Limb (tissue), 2 donors: Measurements from ENCODE around the gene TMEM94.
"Not testable (repeated sequence)": the region's sequence is repeated elsewhere in the genome, so short reads cannot be mapped to it uniquely, and the experiment has no call there.

ENCODE experiments used
- DNase-seq, 2 donors: peaks; one replicate each; pipeline ENCODE4 v3.0.0-alpha.2; 2016; ENCODE audit errors: extremely low spot score in 2 of 2

The TMEM94 gene

DNA sequence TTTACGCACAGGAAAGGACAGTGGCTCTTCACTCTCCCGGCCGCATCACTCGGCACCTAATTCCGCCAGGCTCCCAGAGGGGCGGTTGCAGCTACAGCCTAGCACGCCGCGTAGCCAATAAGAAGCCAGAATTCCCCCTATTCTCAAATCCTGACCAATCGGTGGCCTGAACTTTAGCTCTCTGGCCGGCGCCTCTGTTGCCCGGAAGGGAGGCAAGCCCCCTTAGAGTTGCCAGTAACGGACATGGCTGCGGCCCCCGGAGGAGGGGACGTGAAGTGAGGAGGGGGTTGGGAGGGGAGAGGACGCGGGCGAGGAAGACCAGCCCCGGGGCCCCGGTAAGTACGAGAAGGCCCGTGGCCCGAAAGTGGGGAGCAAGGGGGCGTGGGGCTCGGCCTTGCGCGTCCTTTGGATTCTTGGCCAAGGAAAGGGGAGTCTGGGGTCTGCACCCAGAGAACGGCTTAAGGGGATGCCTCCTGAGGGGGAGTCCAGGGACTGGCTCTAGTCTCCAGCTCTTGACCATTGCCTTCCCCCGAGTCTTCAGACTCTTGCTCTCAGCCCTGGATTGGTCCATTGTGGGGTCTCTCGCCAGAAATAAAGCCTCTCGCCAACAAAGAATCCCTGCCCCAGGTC is at the start of gene TMEM94:
TSS of gene TMEM94 (plus strand) at position 219 of the 630 bp plus-strand sequence. CDS start 15,271 bp downstream, outside the sequence.
- peak; percentile 95 to 98 for DNase-seq

DNA sequence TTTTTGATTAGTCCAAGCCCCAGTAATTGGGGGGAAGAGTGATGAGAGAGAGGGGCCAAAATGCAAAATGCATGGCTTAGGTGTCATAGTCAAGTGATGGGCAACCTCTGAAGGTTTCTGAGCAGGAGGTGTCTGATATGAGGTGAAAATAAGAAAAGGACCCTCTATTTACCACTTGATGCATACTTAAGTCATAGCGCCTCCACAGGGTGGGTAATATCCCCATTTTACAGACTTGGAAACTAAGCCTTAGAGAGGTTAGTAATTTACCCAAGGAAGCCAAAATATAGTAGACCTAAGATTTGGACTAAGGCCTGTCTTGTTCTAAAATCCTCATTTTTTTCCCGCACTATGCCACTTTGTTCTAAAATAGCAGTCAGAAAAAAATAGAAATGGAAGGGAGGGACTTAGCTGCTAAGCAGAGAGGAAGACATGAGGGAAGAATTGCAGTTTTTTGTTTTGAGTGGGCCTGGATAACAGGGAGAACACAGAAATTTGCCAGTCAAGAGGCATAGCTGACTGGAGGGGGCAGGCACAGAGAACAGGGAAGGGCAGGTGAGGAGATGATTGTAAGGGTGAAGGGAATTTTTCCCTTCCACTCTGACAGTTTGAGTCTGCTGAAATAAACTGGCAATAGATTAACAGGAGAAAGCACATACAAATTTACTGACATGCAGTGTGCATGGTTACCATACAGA is 48.6 kb upstream of the TMEM94 start:
- DNase-seq: no peak

DNA sequence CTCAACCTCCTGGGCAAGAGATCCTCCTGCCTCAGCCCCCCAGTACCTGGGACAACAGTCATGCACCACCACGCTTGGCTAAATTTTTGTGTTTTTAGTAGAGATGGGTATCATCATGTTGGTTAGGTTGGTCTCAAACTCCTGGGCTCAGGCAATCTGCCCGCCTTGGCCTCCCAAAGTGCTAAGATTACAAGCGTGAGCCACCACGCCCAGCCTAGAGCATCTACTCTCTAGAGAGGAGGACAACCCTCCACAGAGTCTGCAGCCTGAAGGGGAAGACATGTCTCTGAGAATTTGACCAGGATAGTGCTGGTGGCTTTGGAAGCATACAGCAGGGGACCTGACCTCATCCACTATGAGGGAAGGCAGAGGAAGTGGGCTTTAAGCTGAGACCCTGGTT is 46.3 kb upstream of the TMEM94 start:
- no peak for DNase-seq

DNA sequence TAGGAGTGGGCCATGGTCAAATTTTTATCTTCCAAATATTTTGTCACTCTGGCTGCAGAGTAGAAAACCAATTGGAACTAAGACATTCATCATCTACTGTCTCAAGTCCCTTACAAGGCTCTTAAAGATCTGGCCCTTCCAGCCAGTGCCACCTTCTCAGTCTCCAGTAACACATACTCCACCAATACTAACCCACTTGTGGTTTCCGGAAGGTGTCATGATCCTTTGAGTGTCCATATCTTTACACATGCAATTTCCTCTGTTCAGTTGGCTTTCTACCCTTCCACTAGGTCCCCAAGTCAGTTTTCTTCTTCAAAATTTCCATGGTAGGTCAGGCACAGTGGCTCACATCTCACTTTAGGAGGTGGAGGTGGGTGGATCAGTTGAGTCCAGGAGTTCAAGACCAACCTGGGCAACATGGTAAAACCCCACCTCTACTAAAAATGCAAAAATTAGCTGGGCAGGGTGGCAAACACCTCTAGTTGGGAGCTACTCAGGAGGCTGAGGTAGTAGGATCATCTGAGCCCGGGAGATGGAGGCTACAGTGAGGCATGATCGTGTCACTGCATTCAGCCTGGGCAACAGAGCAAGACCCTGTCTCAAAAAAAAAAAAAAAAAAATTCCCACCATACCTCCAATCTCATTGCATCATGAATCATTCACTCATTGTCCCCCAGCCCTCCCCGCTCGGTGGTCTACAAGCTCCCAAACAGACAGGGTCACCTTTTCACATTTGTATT is 44.9 kb upstream of the TMEM94 start:
- no peak for DNase-seq

DNA sequence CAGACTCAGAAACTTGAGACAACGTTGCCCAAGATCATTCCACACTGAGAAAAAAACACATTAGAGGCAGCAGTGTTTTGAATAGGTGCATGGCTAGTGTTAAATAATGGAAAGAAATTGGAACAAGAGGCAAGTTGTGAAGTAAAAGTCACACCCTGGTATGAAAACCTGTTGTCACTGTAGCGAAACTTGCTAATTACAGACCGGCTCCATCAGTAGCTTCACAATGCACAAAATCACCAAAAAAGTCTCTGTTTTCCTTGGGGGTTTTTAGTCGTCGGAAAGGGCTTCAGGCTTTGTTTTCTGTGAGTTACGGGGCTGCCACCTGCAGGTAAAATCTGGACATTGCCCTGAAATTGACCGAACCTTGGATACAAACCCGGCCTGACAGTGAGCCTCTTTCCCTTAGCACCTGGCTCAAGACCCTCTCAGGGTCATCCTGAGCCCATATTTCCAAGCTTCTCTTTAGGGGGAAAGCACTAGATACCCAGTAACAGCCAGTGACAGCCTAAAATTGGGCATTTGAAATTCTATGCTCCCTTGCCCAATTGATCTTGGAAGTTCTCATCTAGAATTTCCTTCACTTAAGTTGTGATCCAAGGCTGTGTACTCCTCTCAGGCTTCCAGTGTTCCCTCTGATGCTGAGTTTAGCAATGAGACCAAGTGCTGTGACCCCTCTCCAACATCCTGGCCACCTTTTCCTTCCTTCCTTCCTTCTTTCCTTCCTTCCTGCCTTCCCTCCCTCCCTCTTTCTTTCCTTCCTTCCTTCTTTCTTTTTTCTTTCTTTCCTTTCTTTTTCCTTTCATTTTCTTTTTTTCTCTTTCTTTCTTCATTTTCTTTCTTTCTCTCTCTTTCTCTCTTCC is 43.7 kb upstream of the TMEM94 start:
- DNase-seq: peak; percentile 57 to 79

DNA sequence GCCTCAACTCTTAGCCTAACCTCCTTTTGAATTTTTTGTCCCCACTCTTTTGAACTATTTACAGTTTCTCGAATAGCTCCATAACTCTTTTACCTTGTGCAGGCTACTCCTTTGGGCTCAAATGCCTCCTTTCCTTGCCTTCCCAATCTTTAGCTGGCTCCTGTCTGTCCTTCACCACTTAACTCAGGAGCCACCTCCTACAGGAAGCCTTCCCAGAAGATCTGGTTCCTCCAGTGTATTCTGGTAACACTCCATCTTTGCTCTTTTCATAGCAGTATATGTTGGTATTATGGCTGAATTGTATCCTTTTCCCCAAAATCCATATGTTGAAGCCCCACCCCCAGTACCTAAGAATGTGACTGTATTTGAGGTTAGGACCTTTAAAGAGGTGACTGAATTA is 41.9 kb upstream of the TMEM94 start:
- no peak for DNase-seq

DNA sequence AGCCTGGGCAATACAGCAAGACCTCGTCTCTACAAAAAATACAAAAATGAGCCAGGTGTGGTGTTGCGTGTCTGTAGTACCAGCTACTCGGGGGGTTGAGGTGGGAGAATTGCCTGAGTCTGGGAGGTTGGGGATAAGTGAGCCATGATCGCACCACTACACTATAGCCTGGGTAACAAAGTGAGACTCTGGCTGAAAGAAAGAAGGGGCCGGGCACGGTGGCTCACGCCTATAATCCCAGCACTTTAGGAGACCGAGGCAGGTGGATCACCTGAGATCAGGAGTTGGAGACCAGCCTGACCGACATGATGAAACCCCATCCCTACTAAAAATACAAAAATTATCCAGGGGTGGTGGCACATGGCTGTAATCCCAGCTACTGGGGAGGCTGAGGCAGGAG is 40.4 kb upstream of the TMEM94 start:
- DNase-seq: no peak

DNA sequence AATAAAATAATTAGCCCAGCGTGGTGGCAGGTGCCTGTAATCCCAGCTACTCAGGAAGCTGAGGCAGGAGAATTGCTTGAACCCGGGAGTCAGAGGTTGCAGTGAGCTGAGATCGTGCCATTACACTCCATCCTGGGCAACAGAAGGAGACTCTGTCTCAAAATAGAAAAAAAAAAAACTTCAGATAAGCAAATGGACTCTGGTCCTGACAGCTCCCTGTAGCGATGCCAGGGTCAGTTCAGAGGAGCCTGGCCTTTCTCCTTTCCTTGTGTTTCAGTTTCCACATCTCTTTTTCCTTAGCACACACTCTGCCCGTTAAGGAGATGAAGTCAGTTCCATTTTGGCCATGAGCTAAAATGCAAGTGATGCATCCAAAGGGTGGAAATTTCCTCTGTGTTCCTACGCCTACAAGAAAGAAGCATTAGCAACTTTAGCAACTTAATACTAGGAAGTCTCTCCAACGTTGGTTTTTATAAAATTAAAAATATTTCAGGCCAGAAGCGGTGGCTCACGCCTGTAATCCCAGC is 39.3 kb upstream of the TMEM94 start:
- no peak for DNase-seq

DNA sequence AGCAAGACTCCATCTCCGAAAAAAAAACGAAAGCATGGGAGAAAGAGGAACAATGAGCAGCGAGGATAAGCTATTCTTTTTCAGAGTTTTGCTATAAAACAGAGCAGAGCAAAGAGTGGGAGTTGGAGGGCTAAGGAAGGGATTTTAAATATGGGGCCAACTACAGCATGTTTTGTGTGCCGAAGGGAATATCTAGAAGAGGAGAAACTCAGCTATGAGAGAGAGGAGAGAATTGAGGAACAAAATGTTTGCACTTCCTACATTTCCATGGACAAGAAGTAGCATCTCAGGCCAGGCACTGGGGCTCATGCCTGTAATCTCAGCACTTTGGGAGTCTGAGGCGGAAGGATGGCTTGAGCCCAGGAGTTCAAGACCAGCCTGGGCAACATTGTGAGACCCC is 37.9 kb upstream of the TMEM94 start:
- DNase-seq: no peak

DNA sequence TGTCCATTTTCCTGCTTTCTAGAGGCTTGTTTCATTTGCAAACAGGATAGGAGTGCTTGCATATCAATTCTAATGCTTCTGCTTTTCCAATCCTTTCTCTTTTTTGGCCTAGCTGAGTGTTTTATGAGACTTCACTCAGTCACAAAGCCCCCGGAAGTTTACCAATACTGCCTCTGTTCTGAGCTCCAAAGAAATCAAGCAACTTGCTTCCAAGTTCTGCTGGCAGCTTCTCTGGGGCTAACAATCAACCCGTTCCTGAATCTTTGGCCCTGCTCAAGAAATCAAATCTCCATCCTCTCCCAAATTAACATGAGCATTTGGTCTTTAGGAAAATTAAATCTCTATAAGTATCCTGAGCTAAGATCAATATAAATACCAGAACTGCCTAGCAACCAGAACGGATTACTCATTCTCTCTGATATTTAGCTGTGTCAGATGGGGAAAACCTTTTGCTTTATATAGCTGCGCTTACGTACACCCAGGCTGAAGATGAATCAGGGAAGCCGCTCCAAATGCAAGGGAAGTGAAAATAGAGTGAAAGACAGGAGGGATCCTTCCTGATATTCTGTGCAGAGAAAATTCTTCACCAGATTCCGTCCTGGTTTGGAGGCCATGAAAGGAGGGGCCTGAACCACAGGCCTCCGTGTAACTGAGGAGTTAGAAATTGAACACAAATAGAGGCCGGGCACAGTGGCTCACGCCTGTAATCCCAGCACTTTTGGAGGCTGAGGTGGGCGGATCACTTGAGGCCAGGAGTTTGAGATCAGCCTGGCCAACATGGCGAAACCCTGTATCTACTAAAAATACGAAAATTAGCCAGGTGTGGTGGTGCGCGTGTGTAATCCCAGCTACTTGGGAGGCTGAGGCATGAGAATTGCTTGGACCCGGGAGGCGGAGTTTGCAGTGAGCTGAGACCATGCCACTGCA is 27.6 kb upstream of the TMEM94 start:
- DNase-seq: peak in 1 of 2 donors; percentile 32

DNA sequence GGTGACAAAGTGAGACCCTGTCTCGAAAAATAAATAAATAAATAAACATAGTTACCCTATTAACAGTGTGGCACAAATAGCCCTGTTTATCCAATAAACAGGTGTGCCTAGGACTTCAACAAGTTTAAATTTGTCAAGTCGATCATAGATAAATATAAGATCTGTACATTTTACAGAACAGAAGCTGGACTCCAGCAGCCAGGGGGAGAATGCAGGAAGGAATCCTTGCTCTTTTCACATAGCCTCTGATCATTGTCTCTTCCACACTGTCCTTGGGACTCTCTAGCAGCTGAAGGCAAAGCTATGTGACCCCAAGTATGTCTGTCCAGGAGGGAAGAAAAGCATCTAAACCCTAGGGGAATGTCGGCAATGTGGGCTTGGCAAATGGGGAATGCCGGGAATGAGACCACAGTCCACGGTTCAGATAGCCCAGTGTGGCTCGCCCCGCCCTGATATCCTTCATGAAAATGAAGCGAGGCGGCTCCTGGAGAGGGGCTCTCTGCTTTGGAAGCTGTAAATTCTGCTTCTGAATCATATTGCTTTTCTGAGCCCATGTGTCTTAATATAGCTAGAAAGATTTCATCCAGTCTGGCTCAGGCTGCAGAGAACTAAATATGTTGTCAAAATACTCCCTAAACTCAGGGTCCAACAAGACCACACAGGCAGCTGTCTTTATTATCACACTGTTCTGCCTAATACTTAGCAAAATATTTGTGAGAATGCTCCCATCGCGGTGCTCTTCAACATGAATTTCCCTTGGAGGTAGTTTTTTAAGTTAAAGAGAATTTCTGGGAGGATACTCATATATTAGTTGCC is 26.1 kb upstream of the TMEM94 start:
- peak; percentile 36 to 62 for DNase-seq

DNA sequence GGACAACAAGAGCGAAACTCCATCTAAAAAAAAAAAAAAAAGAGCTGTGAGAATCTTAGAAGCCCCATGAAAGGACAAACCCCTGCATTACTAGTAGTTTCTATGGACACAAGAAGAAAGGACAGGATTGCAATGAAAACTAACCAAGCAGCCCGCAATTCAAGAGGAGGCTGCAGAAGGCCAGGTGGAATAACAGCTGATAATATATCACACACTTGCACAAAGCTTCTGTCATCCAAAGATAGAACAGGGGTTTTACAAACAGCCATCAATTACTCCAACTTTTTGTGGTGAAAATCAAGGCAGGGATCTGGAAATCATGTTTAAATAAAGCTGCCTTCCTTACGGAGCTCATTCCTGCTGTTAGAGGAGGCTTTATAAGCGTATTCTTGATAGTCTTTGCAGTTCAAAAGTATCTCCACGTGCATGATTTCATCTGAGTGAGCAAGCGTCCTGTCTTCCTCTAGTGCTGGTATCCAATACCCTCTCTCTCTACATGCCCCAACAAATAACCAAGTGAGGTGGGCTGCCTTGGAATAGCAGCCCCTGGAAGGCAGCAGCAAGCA is 23.1 kb upstream of the TMEM94 start:
- DNase-seq: no peak

DNA sequence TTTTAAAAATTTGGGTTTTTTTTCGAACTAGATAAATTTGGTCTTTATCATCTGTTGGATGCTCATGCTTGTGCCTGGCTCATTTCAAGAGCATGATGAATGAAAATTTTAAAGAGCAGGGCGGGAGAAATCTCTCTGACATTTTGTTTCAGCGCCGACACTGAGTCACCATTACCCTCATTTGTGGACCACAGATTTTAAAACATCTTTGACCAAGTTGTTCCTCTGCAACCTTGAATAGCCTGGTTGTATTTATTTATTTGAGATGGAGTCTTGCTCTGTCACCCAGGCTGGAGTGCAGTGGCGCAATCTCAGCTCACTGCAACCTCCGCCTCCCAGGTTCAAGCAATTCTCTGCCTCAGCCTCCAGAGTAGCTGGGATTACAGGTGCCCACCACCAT is 22.0 kb upstream of the TMEM94 start:
- not testable (repeated sequence) for DNase-seq

DNA sequence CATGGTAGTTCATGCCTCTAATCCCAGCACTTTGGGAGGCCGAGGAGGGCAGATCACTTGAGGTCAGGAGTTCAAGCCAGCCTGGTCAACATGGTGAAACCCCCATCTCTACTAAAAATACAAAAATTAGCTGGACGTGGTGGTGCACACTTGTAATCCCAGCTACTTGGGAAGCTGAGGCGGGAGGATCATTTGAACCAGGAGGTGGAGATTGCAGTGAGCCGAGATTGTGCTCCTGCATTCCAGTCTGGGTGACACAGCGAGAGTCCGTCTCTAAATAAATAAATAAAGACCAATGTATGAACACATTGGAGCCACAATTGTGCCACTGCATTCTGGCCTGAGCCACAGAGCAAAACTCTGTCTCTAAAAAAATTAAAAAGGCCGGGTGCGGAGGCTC is 19.0 kb upstream of the TMEM94 start:
- not testable (repeated sequence) for DNase-seq

DNA sequence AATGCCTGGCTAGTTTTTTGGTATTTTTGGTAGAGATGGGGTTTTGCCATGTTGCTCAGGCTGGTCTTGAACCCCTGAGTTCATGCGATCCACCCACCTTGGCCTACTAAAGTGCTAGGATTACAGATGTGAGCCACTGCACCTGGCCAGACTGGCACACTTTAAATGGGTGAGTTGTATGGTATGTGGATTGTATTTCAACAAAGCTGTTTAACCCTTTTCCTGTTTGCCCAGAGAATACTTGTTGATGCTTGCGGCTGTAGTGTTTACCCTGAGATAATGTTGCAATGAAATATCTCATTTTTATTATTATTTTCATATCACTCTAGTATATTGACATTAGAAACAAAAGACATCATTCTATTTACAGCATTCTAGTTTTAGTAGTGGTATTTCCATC is 17.1 kb upstream of the TMEM94 start:
- no peak for DNase-seq

DNA sequence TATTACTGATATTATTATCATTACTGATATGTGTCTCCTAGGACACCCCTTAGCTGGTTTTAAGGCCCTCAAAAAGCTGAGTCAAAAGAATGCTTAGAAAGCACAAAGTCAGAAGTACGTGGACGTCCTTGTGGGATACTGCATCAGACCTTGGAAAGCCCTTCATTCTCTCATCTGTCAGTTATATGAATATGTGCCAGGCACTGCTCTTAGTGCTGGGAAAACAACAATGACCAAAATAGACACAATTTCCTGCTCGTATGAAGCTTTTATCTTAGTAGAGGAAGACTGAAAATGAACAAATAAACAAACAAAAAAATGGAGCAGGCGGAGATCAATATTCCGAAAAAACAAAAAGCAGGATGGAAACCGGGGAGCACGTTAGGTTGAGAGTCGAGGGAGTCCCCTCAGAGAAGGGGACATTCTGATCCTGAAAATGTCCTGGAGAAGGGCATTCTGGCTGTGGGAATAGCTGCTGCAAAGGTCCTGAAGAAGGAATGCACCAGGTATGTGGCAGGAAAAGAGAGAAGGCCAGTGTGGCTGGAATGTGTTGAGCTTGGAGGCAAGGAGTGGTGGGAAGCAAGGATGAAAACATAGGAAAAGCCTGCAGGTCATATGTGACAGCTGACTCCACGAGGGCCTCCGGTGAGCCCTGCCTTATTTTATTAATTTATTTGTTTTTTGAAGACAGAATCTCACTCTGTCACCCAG is 15.5 kb upstream of the TMEM94 start:
- no peak for DNase-seq

DNA sequence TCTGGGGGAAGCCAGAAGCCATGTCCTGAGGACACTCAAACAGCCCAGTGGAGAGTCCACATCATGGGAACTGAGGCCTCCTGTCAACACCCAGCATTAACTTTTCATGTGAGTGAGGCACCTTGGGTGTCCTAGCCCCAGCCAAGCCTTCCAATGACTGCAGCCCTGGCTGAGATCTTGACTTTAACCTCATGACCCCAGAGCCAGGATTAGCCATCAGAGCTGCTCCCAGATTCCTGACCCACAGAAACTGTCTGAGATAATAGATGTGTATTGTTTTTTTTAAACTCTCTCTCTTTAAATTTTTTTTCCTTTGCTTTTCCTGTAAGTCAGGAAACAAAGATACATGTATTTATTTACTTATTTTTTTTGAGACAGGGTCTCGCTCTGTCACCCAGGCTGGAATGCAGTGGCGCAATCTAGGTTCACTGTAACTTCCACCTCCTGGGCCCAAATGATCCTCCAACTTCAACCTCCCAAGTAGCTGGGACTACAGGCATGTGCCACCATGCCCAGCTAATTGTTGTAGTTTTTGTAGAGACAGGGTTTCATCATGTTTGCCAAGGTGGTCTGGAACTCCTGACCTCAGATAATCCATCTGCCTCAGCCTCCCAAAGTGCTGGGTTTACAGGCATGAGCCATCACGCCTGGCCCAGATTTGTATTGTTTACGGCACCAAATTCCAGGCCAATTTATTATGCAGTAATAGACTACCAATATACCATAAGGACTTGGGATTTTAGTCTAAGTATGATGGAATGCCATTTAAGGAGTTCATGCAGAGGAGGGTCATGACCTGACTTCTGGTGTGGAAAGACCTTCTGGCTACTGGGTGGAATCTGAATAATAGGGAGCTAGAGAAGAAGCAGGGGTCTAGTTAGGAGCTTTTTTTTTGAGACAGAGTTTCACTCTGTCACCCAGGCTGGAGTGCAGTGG is 14.0 kb upstream of the TMEM94 start:
- DNase-seq: no peak
